ENCODE data around the gene MPEG1.

The MPEG1 gene

GRCh38 chr11:59212744-59213631, at the start of gene MPEG1:
TSS of gene MPEG1 (minus strand) at chr11:59212927. CDS start at chr11:59212865, 62 bp downstream.
- TF ChIP-seq CTCF (conservative IDR thresholded peaks at IDR 0.05; ENCODE audit: low read length): no peak
- no peak within 1 kb of the TSS for H3K4me3 ChIP-seq (ENCODE audit: low read length)

GRCh38 chr11:59262177-59262818, 49.6 kb upstream of the MPEG1 start:
- no peak for TF ChIP-seq CTCF (conservative IDR thresholded peaks at IDR 0.05; ENCODE audit: low read length)
- H3K4me3 ChIP-seq (ENCODE audit: low read length): no peak overlapping the region
- DNase-seq (ENCODE audit: low read depth): no peak

More at GRCh38 chr11:59212744-59213631, at the start of gene MPEG1:
- DNase-seq (ENCODE audit: low read depth): no peak

DNA sequence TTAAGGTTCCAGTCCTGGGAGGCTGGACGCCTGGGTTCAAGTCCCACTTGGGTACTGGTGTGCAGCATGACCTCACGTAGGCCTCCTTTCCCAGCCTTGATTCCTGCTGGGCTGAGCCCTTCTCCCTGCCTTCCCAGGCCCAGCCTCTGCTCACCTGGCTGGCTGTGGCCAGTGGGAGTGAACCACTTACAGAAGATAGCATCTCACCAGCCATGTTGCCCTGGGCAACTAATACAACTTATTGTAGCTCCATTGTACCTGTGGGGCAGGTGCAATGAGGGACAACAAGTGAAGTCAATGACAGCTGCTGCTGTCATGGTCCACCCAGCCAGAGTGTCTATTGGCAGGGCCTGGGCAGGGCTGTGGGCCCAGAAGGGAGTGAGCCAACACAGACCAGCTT, 48.4 kb upstream of the MPEG1 start:
- no peak for DNase-seq (ENCODE audit: low read depth)
- TF ChIP-seq CTCF (conservative IDR thresholded peaks at IDR 0.05; ENCODE audit: low read length): no peak
- no peak overlapping the region for H3K4me3 ChIP-seq (ENCODE audit: low read length)

- DNase-seq (ENCODE audit: low read depth): no peak
- no peak for TF ChIP-seq CTCF (conservative IDR thresholded peaks at IDR 0.05; ENCODE audit: low read length)
- H3K4me3 ChIP-seq (ENCODE audit: low read length): no peak overlapping the region
These were observed 47.2 kb upstream of the MPEG1 start for GRCh38 chr11:59259867-59260475.

DNA sequence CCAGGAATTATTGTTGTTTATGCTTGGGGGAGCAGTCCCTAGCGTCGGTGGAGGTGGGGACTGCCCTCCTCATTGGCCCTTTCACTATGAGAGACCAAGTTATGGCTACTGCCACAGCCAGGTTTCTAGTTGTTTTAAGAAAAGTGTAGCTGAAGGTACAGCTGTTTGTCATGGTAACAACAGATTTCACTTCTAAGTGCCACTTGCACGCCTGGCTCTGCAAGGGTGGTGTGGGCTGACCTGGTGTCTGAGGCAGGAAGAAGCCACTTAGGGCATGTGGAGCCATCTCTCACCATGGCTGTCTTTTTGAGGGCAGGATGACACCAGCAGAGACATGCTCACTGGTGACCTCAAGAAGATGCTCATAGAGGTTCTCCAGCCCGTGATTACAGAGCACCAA, 46.3 kb upstream of the MPEG1 start:
- TF ChIP-seq CTCF (conservative IDR thresholded peaks at IDR 0.05; ENCODE audit: low read length): no peak
- H3K4me3 ChIP-seq (ENCODE audit: low read length): no peak overlapping the region
- no peak for DNase-seq (ENCODE audit: low read depth)

DNA sequence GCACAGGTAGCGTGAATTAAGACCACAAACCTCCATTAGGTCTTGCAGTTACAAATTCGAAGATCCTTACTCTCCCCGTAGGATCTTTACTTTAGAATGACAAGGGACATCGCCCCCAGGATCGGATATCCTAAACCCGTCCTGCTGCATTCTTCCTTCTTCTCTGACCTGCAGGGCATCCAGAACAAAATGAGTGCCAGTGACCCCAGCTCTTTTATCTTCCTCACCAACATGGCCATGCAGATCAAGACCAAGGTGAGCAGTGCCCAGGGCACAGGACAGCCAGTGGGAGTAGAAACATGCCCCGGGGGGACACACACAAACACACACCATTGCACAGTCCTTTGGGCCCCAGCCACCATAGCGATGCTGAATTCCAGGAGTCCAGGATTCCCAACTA, 42.6 kb upstream of the MPEG1 start:
- DNase-seq (ENCODE audit: low read depth): no peak

More for the DNA sequence above, 42.6 kb upstream of the MPEG1 start:
- no peak for TF ChIP-seq CTCF (conservative IDR thresholded peaks at IDR 0.05; ENCODE audit: low read length)
- no peak overlapping the region for H3K4me3 ChIP-seq (ENCODE audit: low read length)
